Omental fat pad (tissue), 4 donors: ENCODE measurements around the gene AP3B2. TPM values are rescaled to one million over a fixed set of nuclear protein-coding genes. Genes with fewer than 3 reads are reported as not detected.
A peak's percentile ranks its signal among the peaks of the same experiment; 100 is the strongest.

Experiments
- ATAC-seq: fragments of 150-250 bp; one replicate; pipeline ENCODE4 v1.9.1; 2016; ENCODE audit warnings: mild to moderate bottlenecking, moderate library complexity; ENCODE audit not compliant: low FRiP score
- DNase-seq: peaks from one replicate; pipeline ENCODE4 v3.0.0-alpha.2; 2019; ENCODE audit warnings: low spot score
- CTCF ChIP-seq, 3 donors: fragments of 450-650 bp; IDR thresholded peaks; one replicate each; pipeline ENCODE4 v1.5.1; 2016 to 2017; ENCODE audit warnings: antibody characterized with exemption in 3 of 3, mild to moderate bottlenecking in 3 of 3, moderate library complexity in 2 of 3
- total RNA-seq, 4 donors: library from RNA; depleted of rRNA; stranded (reverse); fragments of >200 nt; gene quantifications; one replicate each; pipeline ENCODE4 v1.1.0, GENCODE V29; 2016

Gene AP3B2, protein sequence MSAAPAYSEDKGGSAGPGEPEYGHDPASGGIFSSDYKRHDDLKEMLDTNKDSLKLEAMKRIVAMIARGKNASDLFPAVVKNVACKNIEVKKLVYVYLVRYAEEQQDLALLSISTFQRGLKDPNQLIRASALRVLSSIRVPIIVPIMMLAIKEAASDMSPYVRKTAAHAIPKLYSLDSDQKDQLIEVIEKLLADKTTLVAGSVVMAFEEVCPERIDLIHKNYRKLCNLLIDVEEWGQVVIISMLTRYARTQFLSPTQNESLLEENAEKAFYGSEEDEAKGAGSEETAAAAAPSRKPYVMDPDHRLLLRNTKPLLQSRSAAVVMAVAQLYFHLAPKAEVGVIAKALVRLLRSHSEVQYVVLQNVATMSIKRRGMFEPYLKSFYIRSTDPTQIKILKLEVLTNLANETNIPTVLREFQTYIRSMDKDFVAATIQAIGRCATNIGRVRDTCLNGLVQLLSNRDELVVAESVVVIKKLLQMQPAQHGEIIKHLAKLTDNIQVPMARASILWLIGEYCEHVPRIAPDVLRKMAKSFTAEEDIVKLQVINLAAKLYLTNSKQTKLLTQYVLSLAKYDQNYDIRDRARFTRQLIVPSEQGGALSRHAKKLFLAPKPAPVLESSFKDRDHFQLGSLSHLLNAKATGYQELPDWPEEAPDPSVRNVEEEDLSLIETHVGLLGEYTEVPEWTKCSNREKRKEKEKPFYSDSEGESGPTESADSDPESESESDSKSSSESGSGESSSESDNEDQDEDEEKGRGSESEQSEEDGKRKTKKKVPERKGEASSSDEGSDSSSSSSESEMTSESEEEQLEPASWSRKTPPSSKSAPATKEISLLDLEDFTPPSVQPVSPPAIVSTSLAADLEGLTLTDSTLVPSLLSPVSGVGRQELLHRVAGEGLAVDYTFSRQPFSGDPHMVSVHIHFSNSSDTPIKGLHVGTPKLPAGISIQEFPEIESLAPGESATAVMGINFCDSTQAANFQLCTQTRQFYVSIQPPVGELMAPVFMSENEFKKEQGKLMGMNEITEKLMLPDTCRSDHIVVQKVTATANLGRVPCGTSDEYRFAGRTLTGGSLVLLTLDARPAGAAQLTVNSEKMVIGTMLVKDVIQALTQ
- total RNA-seq: 1 to 10 TPM in 3 of 4 donors, under 1 TPM in 1; 0.31 to 7.6 (median 1.4) TPM

DNA sequence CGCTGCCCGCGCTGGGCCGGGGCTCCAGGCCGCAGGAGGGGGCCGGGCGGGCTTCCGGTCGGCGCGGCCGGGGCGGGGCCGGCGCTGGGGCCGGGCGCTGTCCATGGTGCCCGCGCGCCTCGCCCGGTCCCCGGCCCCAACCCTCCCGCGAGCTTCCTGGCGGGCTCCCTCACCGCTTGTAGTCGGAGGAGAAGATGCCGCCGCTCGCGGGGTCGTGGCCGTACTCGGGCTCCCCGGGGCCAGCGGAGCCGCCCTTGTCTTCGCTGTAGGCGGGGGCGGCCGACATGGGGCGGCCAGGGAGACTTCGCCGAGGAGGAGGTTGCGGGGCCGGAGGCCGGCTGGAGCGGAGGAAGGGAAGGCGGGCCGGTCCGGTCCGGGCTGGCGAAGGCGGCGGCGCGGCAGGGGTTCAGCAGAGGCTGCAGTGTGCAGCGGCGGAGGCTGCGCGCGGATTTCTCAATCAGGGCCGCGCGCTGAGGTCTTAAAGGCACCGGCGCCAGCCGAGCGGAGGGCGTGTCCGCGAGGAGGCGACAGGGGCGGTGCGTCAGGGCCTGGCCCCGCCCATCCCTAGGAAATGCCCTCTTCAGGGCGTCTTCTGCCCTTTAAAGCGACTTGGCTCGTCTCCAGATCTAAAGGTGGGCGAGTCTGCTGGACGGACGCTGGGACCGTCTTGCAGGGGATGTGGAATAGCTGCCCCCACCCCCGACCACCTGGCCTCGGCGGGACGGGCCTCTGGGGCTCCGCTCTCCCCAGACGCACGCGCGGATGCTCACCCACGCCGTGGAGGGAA lies at the start of gene AP3B2:
Gene AP3B2 (minus strand): TSS at position 455 of the 787 bp plus-strand sequence. CDS start 169 bp downstream, at position 286.
- no peak for TF ChIP-seq CTCF (IDR thresholded peaks at IDR 0.05)
- DNase-seq: no peak

DNA sequence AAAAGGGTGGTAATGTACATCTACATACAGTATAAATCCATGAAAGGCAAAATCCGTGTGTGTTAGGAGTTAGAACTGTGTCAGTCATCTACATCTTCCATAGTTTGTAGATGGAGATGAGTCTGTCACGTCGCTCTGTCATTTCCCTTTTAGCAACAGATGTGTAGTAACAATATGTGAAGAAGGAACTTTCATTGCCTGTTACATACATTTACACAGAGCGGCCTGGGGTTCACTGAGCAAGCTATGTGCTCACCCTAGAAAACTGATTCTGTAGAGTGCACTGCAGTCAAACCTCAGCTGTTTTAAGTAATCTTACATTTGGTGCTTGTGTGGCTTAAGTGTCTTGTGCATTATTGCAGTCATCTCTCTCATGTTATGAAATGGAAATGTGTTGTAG lies 41.6 kb upstream of the AP3B2 start:
- no peak for TF ChIP-seq CTCF (IDR thresholded peaks at IDR 0.05)
- no peak for ATAC-seq
- DNase-seq: no peak

More for the DNA sequence above, at the start of gene AP3B2:
- peak; percentile 97 for ATAC-seq

DNA sequence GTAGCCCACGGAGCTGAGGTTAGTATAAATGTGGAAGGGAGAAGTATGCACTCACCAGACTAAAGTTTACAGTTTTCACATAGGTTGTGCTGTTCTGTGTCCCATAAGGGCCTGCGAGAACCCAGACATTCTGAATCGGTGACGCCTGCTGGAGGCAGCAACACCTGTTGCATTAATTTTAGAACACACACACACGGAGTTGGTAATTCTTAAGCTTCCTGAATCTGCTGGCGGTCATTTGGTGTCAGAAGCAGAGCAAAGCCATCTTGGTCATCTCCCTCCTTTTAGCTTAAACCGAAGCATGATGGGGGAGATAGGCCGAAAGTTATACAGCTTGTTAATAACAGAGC lies 41.1 kb upstream of the AP3B2 start:
- DNase-seq (no peak), ATAC-seq (peak; percentile 37)
- no peak for TF ChIP-seq CTCF (IDR thresholded peaks at IDR 0.05)

DNA sequence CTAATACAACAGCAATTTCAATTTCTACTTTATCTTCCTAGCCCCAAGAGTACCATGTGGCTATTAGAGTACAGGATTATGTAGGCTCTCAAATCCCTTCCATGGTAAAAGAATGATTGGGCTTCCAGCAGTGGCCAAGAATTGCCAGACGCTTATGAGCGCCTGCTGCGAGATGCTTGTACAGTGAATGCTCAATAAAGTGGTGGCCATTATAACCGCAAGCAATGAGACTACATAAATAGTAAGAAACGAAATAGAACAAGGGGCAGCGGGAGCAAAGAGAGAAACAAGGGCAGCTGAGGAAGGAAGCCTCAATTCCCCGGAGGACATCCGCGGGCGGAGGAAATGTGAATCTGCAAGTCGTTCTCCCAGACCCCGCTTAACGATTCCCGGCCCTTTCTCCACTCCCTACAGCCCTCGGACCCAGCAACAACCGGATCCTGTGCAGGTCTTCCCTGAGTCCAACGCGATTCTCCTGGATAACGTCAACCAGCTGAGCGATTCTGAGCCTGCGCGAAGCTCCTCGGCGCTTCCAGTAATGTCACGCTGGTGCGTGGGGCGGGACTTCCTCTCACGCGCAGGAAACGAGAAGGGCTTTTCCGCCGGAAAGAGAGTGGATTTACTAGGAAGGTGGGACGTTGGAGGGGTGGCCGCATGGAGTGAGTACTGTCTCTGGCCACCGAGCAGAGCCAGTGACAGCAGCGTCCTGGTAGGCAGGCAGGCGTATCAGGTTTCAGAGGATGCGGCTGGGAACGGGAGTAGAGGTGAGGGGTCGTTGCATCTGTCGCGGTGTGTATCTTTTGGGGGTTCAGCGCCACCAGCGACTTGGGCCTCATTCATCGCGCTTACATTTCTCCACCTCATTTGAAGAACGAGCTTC lies 40.5 kb upstream of the AP3B2 start:
- peak; percentile 72 for DNase-seq
- TF ChIP-seq CTCF (IDR thresholded peaks at IDR 0.05): no peak
- peak; percentile 95 for ATAC-seq

DNA sequence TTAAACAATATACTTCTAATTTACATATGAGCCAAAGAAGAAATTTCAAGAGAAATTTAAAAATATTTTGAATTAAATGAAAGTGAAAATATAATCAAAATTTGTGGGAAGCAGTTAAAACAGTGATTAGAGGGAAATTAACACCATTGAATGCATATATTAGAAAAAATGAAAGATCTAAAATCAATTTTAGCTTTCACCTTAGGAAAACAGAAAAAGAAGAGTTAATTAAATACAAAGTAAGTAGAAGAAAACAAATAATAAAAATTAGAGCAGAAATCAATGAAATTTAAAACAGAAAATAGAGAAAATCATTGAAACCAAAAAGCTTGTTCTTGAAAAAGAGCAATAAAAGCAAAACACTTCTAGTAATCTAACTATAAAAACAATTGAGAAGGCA lies 38.6 kb upstream of the AP3B2 start:
- no peak for TF ChIP-seq CTCF (IDR thresholded peaks at IDR 0.05)
- ATAC-seq: no peak
- DNase-seq: no peak
